Neural cell (in vitro differentiated cells): ENCODE results near the gene COL23A1. TPM values are rescaled to one million over a fixed set of nuclear protein-coding genes. Genes with fewer than 3 reads are reported as not detected.

Source experiments
- H2AFZ ChIP-seq: fragments of 200-600, 300-800 bp; sonication (generic), shearing (Covaris generic); 2 replicates; pipeline ENCODE4 v1.6.0; 2014; ENCODE audit warnings: low read depth, mild to moderate bottlenecking, antibody characterized with exemption, low read length, moderate library complexity
- H3F3A ChIP-seq: fragments of 200-600 bp; shearing (Covaris generic); 2 replicates; pipeline ENCODE4 v1.6.1; 2016; ENCODE audit warnings: mild to moderate bottlenecking, moderate library complexity, mixed read lengths, antibody characterized with exemption, low read length; ENCODE audit not compliant: insufficient read depth, poor library complexity, severe bottlenecking
- H3K27ac ChIP-seq: fragments of 200-600, 300-800 bp; sonication (generic), shearing (Covaris generic); 2 replicates; pipeline ENCODE4 v1.5.1; 2014; ENCODE audit warnings: mild to moderate bottlenecking, low read length, moderate library complexity
- H3K27me3 ChIP-seq: fragments of 300-800, 200-600 bp; sonication (generic), shearing (Covaris generic); 2 replicates; pipeline ENCODE4 v1.6.0; 2014; ENCODE audit warnings: mild to moderate bottlenecking, low read depth, low read length, moderate library complexity; ENCODE audit not compliant: insufficient read depth
- H3K36me3 ChIP-seq: fragments of 300-800, 200-600 bp; sonication (generic), shearing (Covaris generic); 2 replicates; pipeline ENCODE4 v1.5.1; 2014; ENCODE audit warnings: mild to moderate bottlenecking, antibody characterized with exemption, low read length, moderate library complexity; ENCODE audit not compliant: insufficient read depth
- H3K4me2 ChIP-seq: fragments of 300-800, 200-600 bp; sonication (generic), shearing (Covaris generic); 2 replicates; pipeline ENCODE4 v1.6.0; 2014; ENCODE audit warnings: mild to moderate bottlenecking, low read length
- H3K4me3 ChIP-seq: fragments of 300-800, 200-600 bp; sonication (generic), shearing (Covaris generic); 2 replicates; pipeline ENCODE4 v1.5.1; 2014; ENCODE audit warnings: mild to moderate bottlenecking, low read length, moderate library complexity
- H3K79me2 ChIP-seq: fragments of 200-600 bp; shearing (Covaris generic); replicated peaks from 2 replicates; pipeline ENCODE4 v1.6.0; 2014; ENCODE audit warnings: mild to moderate bottlenecking, low read length, moderate library complexity; ENCODE audit not compliant: insufficient read depth
- H3K9ac ChIP-seq: fragments of 300-800, 200-600 bp; sonication (generic), shearing (Covaris generic); 2 replicates; pipeline ENCODE4 v1.6.1; 2016; ENCODE audit warnings: mild to moderate bottlenecking, low read length, mixed read lengths
- H3K9me2 ChIP-seq: fragments of 200-600 bp; shearing (Covaris generic); 2 replicates; pipeline ENCODE4 v1.6.1; 2016; ENCODE audit warnings: mild to moderate bottlenecking, low read length, mixed read lengths; ENCODE audit not compliant: insufficient read depth
- H3K9me3 ChIP-seq: fragments of 200-600, 300-800 bp; sonication (generic), shearing (Covaris generic); 2 replicates; pipeline ENCODE4 v1.6.1; 2016; ENCODE audit warnings: mild to moderate bottlenecking, mixed run types, low read length, moderate library complexity, mixed read lengths
- H4K20me1 ChIP-seq: fragments of 200-600 bp; shearing (Covaris generic); 2 replicates; pipeline ENCODE4 v1.6.1; 2016; ENCODE audit warnings: mild to moderate bottlenecking, mixed run types; ENCODE audit not compliant: insufficient read depth
- CTCF ChIP-seq: fragments of 450-650 bp; IDR thresholded peaks from 2 replicates; pipeline ENCODE4 v1.5.1; 2014; ENCODE audit warnings: antibody characterized with exemption, mild to moderate bottlenecking, moderate library complexity; ENCODE audit not compliant: poor library complexity, severe bottlenecking
- EP300 ChIP-seq: fragments of 450-650 bp; conservative IDR thresholded peaks from 2 replicates; pipeline ENCODE4 v1.6.1; 2014; ENCODE audit warnings: antibody characterized with exemption, mild to moderate bottlenecking, moderate library complexity; ENCODE audit not compliant: poor library complexity, severe bottlenecking
- EZH2 ChIP-seq: fragments of 200-600, 300-800 bp; shearing (Covaris generic), sonication (generic); IDR thresholded peaks from 2 replicates; pipeline ENCODE4 v1.6.1; 2014; ENCODE audit warnings: antibody characterized with exemption, low read length, borderline replicate concordance, mild to moderate bottlenecking; ENCODE audit not compliant: insufficient read depth, poor library complexity, severe bottlenecking
- MXI1 ChIP-seq: fragments of 450-650 bp; conservative IDR thresholded peaks from 2 replicates; pipeline ENCODE4 v1.6.1; 2014; ENCODE audit warnings: antibody characterized with exemption, mild to moderate bottlenecking; ENCODE audit not compliant: poor library complexity, severe bottlenecking
- POLR2AphosphoS5 ChIP-seq: IDR thresholded peaks from 2 replicates; pipeline ENCODE4 v1.6.1; 2012
- RAD21 ChIP-seq: fragments of 450-650 bp; conservative IDR thresholded peaks from 2 replicates; pipeline ENCODE4 v1.6.1; 2014; ENCODE audit warnings: antibody characterized with exemption, mild to moderate bottlenecking, moderate library complexity
- REST ChIP-seq: IDR thresholded peaks from 2 replicates; pipeline ENCODE4 v1.6.1; 2012; ENCODE audit warnings: borderline replicate concordance
- SMC3 ChIP-seq: fragments of 450-650 bp; conservative IDR thresholded peaks from 2 replicates; pipeline ENCODE4 v1.6.1; 2014; ENCODE audit warnings: antibody characterized with exemption, mild to moderate bottlenecking, moderate library complexity; ENCODE audit not compliant: poor library complexity
- TAF1 ChIP-seq: IDR thresholded peaks from 2 replicates; pipeline ENCODE4 v1.6.1; 2012; ENCODE audit warnings: low read depth
- polyA plus RNA-seq: library from polyadenylated mRNA; depleted of rRNA; stranded (reverse); fragments of >200 nt; gene quantifications from 2 replicates; pipeline ENCODE4 v1.2.3, GENCODE V29; 2014

Gene COL23A1
- polyA plus RNA-seq, 1 donor from 2014 or later, result not detected

- Histone ChIP-seq H3K9me2 (no peaks in the 10 kb centered on the region), H3K4me3 (peak overlapping the region; percentile 94), H3K36me3 (no peaks in the 10 kb centered on the region), H3F3A (no peaks in the 10 kb centered on the region), H3K4me2 (peak overlapping the region; percentile 25), H3K9me3 (no peaks in the 10 kb centered on the region), H3K27me3 (no peaks in the 10 kb centered on the region), H4K20me1 (no peaks in the 10 kb centered on the region), H3K79me2 (peaks cover 9% of the 10 kb centered on the region), H2AFZ (peak overlapping the region; percentile 97), H3K27ac (no peak overlapping the region), H3K9ac (peak overlapping the region; percentile 86)
- TF ChIP-seq EZH2 (no peak), SMC3 (no peak), POLR2AphosphoS5 (no peak), CTCF (no peak), REST (no peak), RAD21 (no peak), TAF1 (no peak), MXI1 (no peak), EP300 (no peak)
These were observed 357.2 kb downstream of the COL23A1 start for GRCh38 chr5:178232920-178233429.

GRCh38 chr5:178232124-178232919 lies 357.9 kb downstream of the COL23A1 start, which contains the start of gene PHYKPL:
PHYKPL (minus strand) TSS chr5:178232802; CDS start chr5:178232550, 252 bp downstream.
- Histone ChIP-seq H2AFZ (peak within 1 kb of the TSS; percentile 97), H3K4me2 (peak within 1 kb of the TSS; percentile 77), H3K9me3 (peaks cover 4% of the 10 kb centered on the region), H3K9ac (peak within 1 kb of the TSS; percentile 86), H3K4me3 (peak within 1 kb of the TSS; percentile 94), H3F3A (no peaks in the 10 kb centered on the region), H3K27me3 (no peaks in the 10 kb centered on the region), H3K79me2 (peaks cover 9% of the 10 kb centered on the region), H3K36me3 (no peaks in the 10 kb centered on the region), H3K9me2 (no peaks in the 10 kb centered on the region), H3K27ac (peak within 1 kb of the TSS; percentile 55), H4K20me1 (no peaks in the 10 kb centered on the region)
- no peak for TF ChIP-seq EP300
- peak; percentile 65 for TF ChIP-seq MXI1
- peak; percentile 74 for TF ChIP-seq POLR2AphosphoS5
- TF ChIP-seq CTCF, result peak; percentile 43
- TF ChIP-seq RAD21, result peak; percentile 18
- peak; percentile 20 for TF ChIP-seq SMC3
- no peak for TF ChIP-seq EZH2
- no peak for TF ChIP-seq TAF1
- TF ChIP-seq REST, result no peak
